ACC112 (cell line): ENCODE measurements around the gene BFSP2.
"Not testable (repeated sequence)": the region's sequence is repeated elsewhere in the genome, so short reads cannot be mapped to it uniquely, and the experiment has no call there.

Source experiments
- H2AFZ ChIP-seq: fragments of 200-600 bp; sonication (generic); one replicate; pipeline ENCODE4 v1.6.0; 2017; ENCODE audit warnings: antibody characterized with exemption, low read length; ENCODE audit not compliant: unreplicated experiment
- H3K27ac ChIP-seq: fragments of 200-600 bp; sonication (generic); 2 replicates; pipeline ENCODE4 v1.5.1; 2014; ENCODE audit warnings: low read depth, mild to moderate bottlenecking, antibody characterized with exemption, low read length, moderate library complexity
- H3K27me3 ChIP-seq: fragments of 200-600 bp; sonication (generic); 2 replicates; pipeline ENCODE4 v1.6.1; 2014; ENCODE audit warnings: mild to moderate bottlenecking, antibody characterized with exemption, low read length, moderate library complexity, mixed read lengths; ENCODE audit not compliant: insufficient read depth
- H3K36me3 ChIP-seq: fragments of 200-600 bp; sonication (generic); 2 replicates; pipeline ENCODE4 v1.6.1; 2016; ENCODE audit warnings: mild to moderate bottlenecking, antibody characterized with exemption, low read length, moderate library complexity, mixed read lengths; ENCODE audit not compliant: insufficient read depth
- H3K4me1 ChIP-seq: fragments of 200-600 bp; sonication (generic); one replicate; pipeline ENCODE4 v1.6.1; 2016; ENCODE audit warnings: low read length, mixed read lengths; ENCODE audit not compliant: insufficient read depth, unreplicated experiment, control insufficient read depth
- H3K4me3 ChIP-seq: fragments of 200-600 bp; sonication (generic); 2 replicates; pipeline ENCODE4 v1.5.1; 2014; ENCODE audit warnings: mild to moderate bottlenecking, low read depth, low read length
- H3K79me2 ChIP-seq: fragments of 200-600 bp; sonication (generic); one replicate; pipeline ENCODE4 v1.6.0; 2016; ENCODE audit warnings: low read length; ENCODE audit not compliant: control insufficient read depth, unreplicated experiment, insufficient read depth

Gene BFSP2

GRCh38 chr3:133468251-133468721 is 68.4 kb downstream of the BFSP2 start:
- Histone ChIP-seq H3K36me3 (no peaks in the 10 kb centered on the region), H3K4me1 (peaks cover 25% of the 10 kb centered on the region), H3K79me2 (no peaks in the 10 kb centered on the region), H3K27ac (peak overlapping the region; percentile 26; the same call in 1 of the 2 replicates), H3K4me3 (0 out of 2 replicates have a peak overlapping the region, but pooled peaks have one; percentile 9), H3K27me3 (no peaks in the 10 kb centered on the region), H2AFZ (peak overlapping the region; percentile 64)

- peaks cover 26% of the 10 kb centered on the region for H3K4me1 ChIP-seq
- H3K27me3 ChIP-seq: no peaks in the 10 kb centered on the region
- no peaks in the 10 kb centered on the region for H3K79me2 ChIP-seq
- H3K36me3 ChIP-seq: no peaks in the 10 kb centered on the region
- no peak overlapping the region for H3K4me3 ChIP-seq
- peak overlapping the region; percentile 31; the same call in 1 of the 2 replicates for H3K27ac ChIP-seq
- H2AFZ ChIP-seq: peak overlapping the region; percentile 29
Measured at GRCh38 chr3:133469140-133469731, 69.4 kb downstream of the BFSP2 start.

GRCh38 chr3:133472242-133472641 is 72.4 kb downstream of the BFSP2 start:
- H3K4me3 ChIP-seq: no peak overlapping the region
- no peak overlapping the region for H3K27ac ChIP-seq
- H3K36me3 ChIP-seq: no peaks in the 10 kb centered on the region
- H2AFZ ChIP-seq: no peak overlapping the region
- H3K79me2 ChIP-seq: no peaks in the 10 kb centered on the region
- peaks cover 35% of the 10 kb centered on the region for H3K4me1 ChIP-seq
- H3K27me3 ChIP-seq: no peaks in the 10 kb centered on the region

- H3K27me3 ChIP-seq: no peaks in the 10 kb centered on the region
- H3K4me1 ChIP-seq: peaks cover 34% of the 10 kb centered on the region
- H2AFZ ChIP-seq: no peak overlapping the region
- no peaks in the 10 kb centered on the region for H3K36me3 ChIP-seq
- H3K79me2 ChIP-seq: no peaks in the 10 kb centered on the region
- no peak overlapping the region for H3K27ac ChIP-seq
- H3K4me3 ChIP-seq: no peak overlapping the region
Measured at GRCh38 chr3:133472889-133473288, 73.0 kb downstream of the BFSP2 start.

- not testable (repeated sequence) for H3K27me3 ChIP-seq, H3K4me3 ChIP-seq, H3K79me2 ChIP-seq, H3K36me3 ChIP-seq, H3K27ac ChIP-seq
- Histone ChIP-seq H3K4me1 (peaks cover 26% of the 10 kb centered on the region), H2AFZ (peak overlapping the region; percentile 29)
Measured at GRCh38 chr3:133473472-133474191, 73.8 kb downstream of the BFSP2 start.

GRCh38 chr3:133474251-133474801 is 74.5 kb downstream of the BFSP2 start:
- no peaks in the 10 kb centered on the region for H3K79me2 ChIP-seq
- H3K27me3 ChIP-seq: no peaks in the 10 kb centered on the region
- peak overlapping the region; percentile 51 for H2AFZ ChIP-seq
- peaks cover 19% of the 10 kb centered on the region for H3K4me1 ChIP-seq
- 0 out of 2 replicates have a peak overlapping the region, but pooled peaks have one; percentile 5 for H3K27ac ChIP-seq
- H3K36me3 ChIP-seq: no peaks in the 10 kb centered on the region
- no peak overlapping the region for H3K4me3 ChIP-seq

- H3K36me3 ChIP-seq: no peaks in the 10 kb centered on the region
- H3K4me1 ChIP-seq: peaks cover 14% of the 10 kb centered on the region
- peak overlapping the region; percentile 51 for H2AFZ ChIP-seq
- H3K79me2 ChIP-seq: no peaks in the 10 kb centered on the region
- H3K4me3 ChIP-seq: no peak overlapping the region
- H3K27me3 ChIP-seq: no peaks in the 10 kb centered on the region
- 0 out of 2 replicates have a peak overlapping the region, but pooled peaks have one; percentile 5 for H3K27ac ChIP-seq
Measured at GRCh38 chr3:133474817-133475216, 75.0 kb downstream of the BFSP2 start.

- Histone ChIP-seq H3K36me3 (no peaks in the 10 kb centered on the region), H3K27ac (no peak overlapping the region), H3K27me3 (no peaks in the 10 kb centered on the region), H3K79me2 (no peaks in the 10 kb centered on the region), H2AFZ (no peak overlapping the region), H3K4me3 (no peak overlapping the region), H3K4me1 (peaks cover 10% of the 10 kb centered on the region)
Measured at GRCh38 chr3:133475245-133476010, 75.6 kb downstream of the BFSP2 start.

- peaks cover 10% of the 10 kb centered on the region for H3K4me1 ChIP-seq
- H3K27me3 ChIP-seq: no peaks in the 10 kb centered on the region
- no peak overlapping the region for H3K4me3 ChIP-seq
- no peak overlapping the region for H2AFZ ChIP-seq
- H3K36me3 ChIP-seq: no peaks in the 10 kb centered on the region
- no peaks in the 10 kb centered on the region for H3K79me2 ChIP-seq
- H3K27ac ChIP-seq: no peak overlapping the region
Measured at GRCh38 chr3:133476971-133477375, 77.1 kb downstream of the BFSP2 start.

- no peak overlapping the region for H3K4me3 ChIP-seq
- peaks cover 10% of the 10 kb centered on the region for H3K4me1 ChIP-seq
- H3K27ac ChIP-seq: no peak overlapping the region
- H3K27me3 ChIP-seq: no peaks in the 10 kb centered on the region
- H3K36me3 ChIP-seq: no peaks in the 10 kb centered on the region
- no peaks in the 10 kb centered on the region for H3K79me2 ChIP-seq
- no peak overlapping the region for H2AFZ ChIP-seq
Measured at GRCh38 chr3:133477487-133477886, 77.6 kb downstream of the BFSP2 start.
